GM12874 (cell line): Measurements from ENCODE around the gene VWA8.

Experiments used
- CTCF ChIP-seq: IDR thresholded peaks from 2 replicates; pipeline ENCODE4 v1.5.1; 2011; ENCODE audit warnings: low read depth, mild to moderate bottlenecking, control low read depth, low read length, moderate library complexity; ENCODE audit not compliant: insufficient read depth

The VWA8 gene

GRCh38 chr13:41978007-41978406 is 17.1 kb upstream of the VWA8 start:
- no peak for TF ChIP-seq CTCF

DNA sequence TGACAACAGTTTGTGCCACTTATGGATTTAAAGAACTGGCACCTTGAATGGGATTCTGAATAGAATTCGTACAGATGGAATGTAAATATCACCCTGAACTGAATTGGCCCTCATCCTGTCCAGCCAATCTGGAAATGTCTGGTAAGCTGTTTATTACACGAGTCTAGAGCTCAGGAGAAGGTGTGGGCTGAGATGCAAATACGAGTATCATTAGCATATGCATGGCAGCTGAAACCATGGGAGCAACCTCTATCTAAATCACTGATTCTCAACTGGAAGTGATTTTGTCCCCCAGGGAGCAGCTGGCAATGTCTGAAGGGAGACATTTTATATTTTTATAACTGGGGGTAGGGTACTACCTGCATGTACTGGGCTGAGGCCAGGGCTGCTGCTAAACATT is 15.6 kb upstream of the VWA8 start:
- no peak for TF ChIP-seq CTCF

GRCh38 chr13:41974262-41974900 is 13.5 kb upstream of the VWA8 start:
- TF ChIP-seq CTCF = no peak

DNA sequence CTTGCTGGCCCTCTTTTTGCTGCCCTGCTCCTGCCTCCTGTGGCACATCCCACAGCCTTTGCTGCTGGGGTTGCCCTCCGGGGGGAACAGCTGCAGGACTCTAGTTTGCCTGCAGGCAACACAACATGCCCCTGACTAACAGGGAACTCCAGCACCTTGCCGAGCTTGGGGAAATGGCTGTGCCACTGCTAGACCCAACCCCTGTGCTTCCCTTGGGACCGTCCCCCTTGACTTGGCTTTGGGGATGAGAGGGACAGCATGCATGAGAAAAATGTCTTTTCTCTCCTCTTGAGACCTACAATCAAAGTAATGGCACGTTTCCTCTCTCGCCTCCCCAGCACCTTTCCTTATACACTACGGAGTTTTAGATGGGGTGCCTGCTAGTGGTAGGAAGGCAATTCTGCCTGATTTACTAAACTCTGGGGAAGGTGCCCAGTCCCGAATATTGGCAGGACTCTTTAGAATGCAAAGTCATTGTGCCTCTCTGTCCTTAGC is 12.4 kb upstream of the VWA8 start:
- TF ChIP-seq CTCF = no peak

- no peak for TF ChIP-seq CTCF
Observed at GRCh38 chr13:41971848-41972247, 10.9 kb upstream of the VWA8 start.

GRCh38 chr13:41970918-41971317 is 10.0 kb upstream of the VWA8 start:
- no peak for TF ChIP-seq CTCF

- no peak for TF ChIP-seq CTCF
Observed at GRCh38 chr13:41970022-41970421, 9.1 kb upstream of the VWA8 start.
